Astrocyte of the spinal cord (primary cell): ENCODE data around the gene KIAA1958.

ENCODE experiments used
- DNase-seq: peaks from one replicate; pipeline ENCODE4 v3.0.0; 2011; ENCODE audit warnings: low read depth, low spot score
- H3K4me3 ChIP-seq: 2 replicates; pipeline ENCODE4 v1.5.1; 2011; ENCODE audit warnings: low read depth, mild to moderate bottlenecking, low read length, moderate library complexity
- CTCF ChIP-seq: IDR thresholded peaks from 2 replicates; pipeline ENCODE4 v1.5.1; 2012; ENCODE audit warnings: low read depth, mild to moderate bottlenecking, low read length, inconsistent platforms
- in situ Hi-C: cut with HindIII; loops from 2 replicates; pipeline ENCODE4 v1.10.0; 2017; ENCODE audit warnings: low sequenced_read_pairs

Gene KIAA1958

GRCh38 chr9:112540800-112541199, 54.2 kb downstream of the KIAA1958 start:
- in situ Hi-C loops, result no loop called here
- TF ChIP-seq CTCF, result no peak
- no peak overlapping the region for H3K4me3 ChIP-seq
- DNase-seq, result no peak

GRCh38 chr9:112541685-112542084, 55.1 kb downstream of the KIAA1958 start:
- H3K4me3 ChIP-seq, result no peak overlapping the region
- in situ Hi-C loops, result no loop called here
- no peak for TF ChIP-seq CTCF
- no peak for DNase-seq

GRCh38 chr9:112542593-112543292, 56.1 kb downstream of the KIAA1958 start:
- in situ Hi-C loops, result no loop called here
- DNase-seq, result no peak

GRCh38 chr9:112544477-112544876, 57.9 kb downstream of the KIAA1958 start:
- in situ Hi-C loops, result no loop called here
- no peak for TF ChIP-seq CTCF
- DNase-seq, result no peak
- no peak overlapping the region for H3K4me3 ChIP-seq

More at GRCh38 chr9:112542593-112543292, 56.1 kb downstream of the KIAA1958 start:
- TF ChIP-seq CTCF, result no peak
- no peak overlapping the region for H3K4me3 ChIP-seq

- no peak for DNase-seq
- in situ Hi-C loops, result no loop called here
- H3K4me3 ChIP-seq, result no peak overlapping the region
- no peak for TF ChIP-seq CTCF
These were observed 58.6 kb downstream of the KIAA1958 start for GRCh38 chr9:112545237-112545636.

- TF ChIP-seq CTCF, result no peak
- in situ Hi-C loops, result no loop called here
- H3K4me3 ChIP-seq, result no peak overlapping the region
- peak; percentile 50 for DNase-seq
These were observed 59.8 kb downstream of the KIAA1958 start for GRCh38 chr9:112546149-112547012.
